ENCODE results near the gene LRTM1. TPM values are rescaled to one million over a fixed set of nuclear protein-coding genes. Genes with fewer than 3 reads are reported as not detected.

LRTM1 gene
- total and polyA plus RNA-seq, 9 donors = 66.1 to 103 (median 86.2) TPM

GRCh38 chr3:54878145-54878544, 49.7 kb downstream of the LRTM1 start:
- Histone ChIP-seq H3K27ac (ENCODE audit: low read length) (no peak overlapping the region), H3K27me3 (ENCODE audit: control insufficient read depth, insufficient read depth, low read length) (no peaks in the 10 kb centered on the region), H3K4me3 (ENCODE audit: low read length) (no peak overlapping the region), H3K9me3 (replicated peaks; ENCODE audit: control insufficient read depth, low read depth, low read length) (no peaks in the 10 kb centered on the region), H3K4me1 (ENCODE audit: control insufficient read depth, insufficient read depth, low read length) (peaks cover 11% of the 10 kb centered on the region), H3K36me3 (ENCODE audit: control insufficient read depth, insufficient read depth, low read length) (no peaks in the 10 kb centered on the region)
- 57% methylated on average over 1 of the region's 7 CpGs for WGBS (ENCODE audit: insufficient coverage)
- DNase-seq = no peak

DNA sequence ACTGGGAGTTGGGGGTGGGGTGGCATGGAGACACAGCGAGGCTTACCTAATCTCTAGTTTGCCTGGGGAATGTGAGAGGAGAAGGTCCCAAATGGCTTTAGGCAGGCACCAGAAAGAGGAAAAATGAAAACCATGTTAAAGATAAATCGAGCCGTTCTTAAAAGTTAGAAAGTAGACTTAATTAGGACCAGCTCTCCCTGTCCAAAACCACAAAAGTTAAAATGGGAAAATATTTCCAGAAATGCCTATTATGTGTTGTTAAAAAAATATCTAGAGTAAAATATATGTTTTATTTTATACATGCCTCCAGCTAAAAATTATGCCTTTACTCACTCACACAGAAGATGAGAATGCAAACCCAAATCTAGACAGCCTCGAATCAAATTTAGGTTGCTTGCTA, 50.1 kb downstream of the LRTM1 start:
- Histone ChIP-seq H3K9me3 (replicated peaks; ENCODE audit: control insufficient read depth, low read depth, low read length) (no peaks in the 10 kb centered on the region), H3K4me1 (ENCODE audit: control insufficient read depth, insufficient read depth, low read length) (peaks cover 11% of the 10 kb centered on the region), H3K27me3 (ENCODE audit: control insufficient read depth, insufficient read depth, low read length) (no peaks in the 10 kb centered on the region), H3K4me3 (ENCODE audit: low read length) (no peak overlapping the region), H3K27ac (ENCODE audit: low read length) (no peak overlapping the region), H3K36me3 (ENCODE audit: control insufficient read depth, insufficient read depth, low read length) (no peaks in the 10 kb centered on the region)
- WGBS (ENCODE audit: insufficient coverage) = 65% methylated on average over 2 of the region's 4 CpGs
- no peak for DNase-seq

GRCh38 chr3:54876694-54877093, 51.2 kb downstream of the LRTM1 start:
- no peak overlapping the region for H3K4me3 ChIP-seq (ENCODE audit: low read length)
- H3K9me3 ChIP-seq (replicated peaks; ENCODE audit: control insufficient read depth, low read depth, low read length) = no peaks in the 10 kb centered on the region
- peaks cover 11% of the 10 kb centered on the region for H3K4me1 ChIP-seq (ENCODE audit: control insufficient read depth, insufficient read depth, low read length)
- no peak overlapping the region for H3K27ac ChIP-seq (ENCODE audit: low read length)
- no peaks in the 10 kb centered on the region for H3K36me3 ChIP-seq (ENCODE audit: control insufficient read depth, insufficient read depth, low read length)
- no peak for DNase-seq
- H3K27me3 ChIP-seq (ENCODE audit: control insufficient read depth, insufficient read depth, low read length) = no peaks in the 10 kb centered on the region
- WGBS (ENCODE audit: insufficient coverage) = 77% methylated on average over 3 of the region's 5 CpGs

GRCh38 chr3:54875596-54876268, 52.1 kb downstream of the LRTM1 start:
- H3K4me3 ChIP-seq (ENCODE audit: low read length) = no peak overlapping the region
- no peaks in the 10 kb centered on the region for H3K9me3 ChIP-seq (replicated peaks; ENCODE audit: control insufficient read depth, low read depth, low read length)
- no peaks in the 10 kb centered on the region for H3K36me3 ChIP-seq (ENCODE audit: control insufficient read depth, insufficient read depth, low read length)
- H3K4me1 ChIP-seq (ENCODE audit: control insufficient read depth, insufficient read depth, low read length) = peaks cover 11% of the 10 kb centered on the region
- WGBS (ENCODE audit: insufficient coverage) = 75% methylated on average over 6 of the region's 8 CpGs
- H3K27ac ChIP-seq (ENCODE audit: low read length) = no peak overlapping the region
- DNase-seq = no peak
- no peaks in the 10 kb centered on the region for H3K27me3 ChIP-seq (ENCODE audit: control insufficient read depth, insufficient read depth, low read length)

DNA sequence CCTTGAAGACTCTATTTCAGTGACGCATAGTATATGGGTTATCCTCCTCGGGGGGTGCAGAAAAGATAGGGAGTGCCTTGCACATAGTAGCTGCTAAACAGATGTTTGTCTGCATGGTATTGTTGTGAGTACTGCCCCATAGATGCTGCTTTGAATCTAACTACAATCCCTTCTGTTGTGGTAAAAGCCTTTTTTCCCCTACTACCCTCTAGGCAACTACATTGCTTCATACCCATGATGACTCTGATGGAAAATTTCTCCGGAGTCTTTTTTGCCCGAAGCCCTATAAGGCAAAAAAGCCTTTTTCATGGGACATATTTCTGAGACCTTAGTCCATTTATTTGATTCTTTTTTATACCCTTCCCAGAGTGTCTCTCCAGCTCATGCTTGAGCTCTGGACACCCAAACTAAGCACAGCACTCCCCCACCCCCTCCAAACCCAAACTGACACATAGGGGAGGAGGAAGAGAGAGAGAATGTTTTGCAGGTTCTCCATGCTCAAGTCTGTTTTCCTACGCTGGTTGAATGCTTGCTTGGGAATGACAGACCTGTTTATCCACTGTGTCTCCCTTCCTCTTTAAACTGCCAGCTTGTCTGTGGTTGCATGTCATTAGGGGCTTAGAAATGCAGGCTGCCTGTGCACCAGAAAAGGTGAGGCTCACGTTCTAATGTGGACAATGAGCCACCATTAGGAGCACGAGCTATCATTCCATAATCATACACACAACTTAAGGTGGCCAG, 52.9 kb downstream of the LRTM1 start:
- H3K36me3 ChIP-seq (ENCODE audit: control insufficient read depth, insufficient read depth, low read length) = no peaks in the 10 kb centered on the region
- 100% methylated on average over 2 of the region's 7 CpGs for WGBS (ENCODE audit: insufficient coverage)
- no peak overlapping the region for H3K4me3 ChIP-seq (ENCODE audit: low read length)
- H3K27ac ChIP-seq (ENCODE audit: low read length) = no peak overlapping the region
- no peak for DNase-seq
- no peaks in the 10 kb centered on the region for H3K9me3 ChIP-seq (replicated peaks; ENCODE audit: control insufficient read depth, low read depth, low read length)
- H3K27me3 ChIP-seq (ENCODE audit: control insufficient read depth, insufficient read depth, low read length) = no peaks in the 10 kb centered on the region
- peaks cover 15% of the 10 kb centered on the region for H3K4me1 ChIP-seq (ENCODE audit: control insufficient read depth, insufficient read depth, low read length)

GRCh38 chr3:54873059-54874010, 54.5 kb downstream of the LRTM1 start:
- Histone ChIP-seq H3K36me3 (ENCODE audit: control insufficient read depth, insufficient read depth, low read length) (no peaks in the 10 kb centered on the region), H3K4me3 (ENCODE audit: low read length) (no peak overlapping the region), H3K27me3 (ENCODE audit: control insufficient read depth, insufficient read depth, low read length) (no peaks in the 10 kb centered on the region), H3K9me3 (replicated peaks; ENCODE audit: control insufficient read depth, low read depth, low read length) (no peaks in the 10 kb centered on the region), H3K4me1 (ENCODE audit: control insufficient read depth, insufficient read depth, low read length) (peaks cover 15% of the 10 kb centered on the region), H3K27ac (ENCODE audit: low read length) (no peak overlapping the region)
- no peak for DNase-seq
- 89% methylated on average over 4 of the region's 8 CpGs for WGBS (ENCODE audit: insufficient coverage)

- Histone ChIP-seq H3K27me3 (ENCODE audit: control insufficient read depth, insufficient read depth, low read length) (no peaks in the 10 kb centered on the region), H3K9me3 (replicated peaks; ENCODE audit: control insufficient read depth, low read depth, low read length) (no peaks in the 10 kb centered on the region), H3K36me3 (ENCODE audit: control insufficient read depth, insufficient read depth, low read length) (no peaks in the 10 kb centered on the region), H3K4me3 (ENCODE audit: low read length) (no peak overlapping the region), H3K27ac (ENCODE audit: low read length) (no peak overlapping the region), H3K4me1 (ENCODE audit: control insufficient read depth, insufficient read depth, low read length) (peaks cover 15% of the 10 kb centered on the region)
- 71% methylated on average over 4 of the region's 4 CpGs for WGBS (ENCODE audit: insufficient coverage)
- DNase-seq = no peak
Measured at GRCh38 chr3:54871867-54872266, 56.0 kb downstream of the LRTM1 start.

GRCh38 chr3:54870423-54870822, 57.4 kb downstream of the LRTM1 start:
- DNase-seq = peak; percentile 83
- 100% methylated on average over 1 of the region's 7 CpGs for WGBS (ENCODE audit: insufficient coverage)
- no peak overlapping the region for H3K4me3 ChIP-seq (ENCODE audit: low read length)
- H3K27me3 ChIP-seq (ENCODE audit: control insufficient read depth, insufficient read depth, low read length) = no peaks in the 10 kb centered on the region
- H3K9me3 ChIP-seq (replicated peaks; ENCODE audit: control insufficient read depth, low read depth, low read length) = no peaks in the 10 kb centered on the region
- H3K36me3 ChIP-seq (ENCODE audit: control insufficient read depth, insufficient read depth, low read length) = no peaks in the 10 kb centered on the region
- H3K27ac ChIP-seq (ENCODE audit: low read length) = no peak overlapping the region
- H3K4me1 ChIP-seq (ENCODE audit: control insufficient read depth, insufficient read depth, low read length) = peaks cover 17% of the 10 kb centered on the region
